GM19035 (cell line): ENCODE results near the gene RACK1.

ENCODE experiments used
- ATAC-seq: cut with Tn5 transposase; IDR thresholded peaks from one replicate; pipeline ENCODE4 v1.9.1; 2021; ENCODE audit not compliant: unreplicated experiment

Gene RACK1

DNA sequence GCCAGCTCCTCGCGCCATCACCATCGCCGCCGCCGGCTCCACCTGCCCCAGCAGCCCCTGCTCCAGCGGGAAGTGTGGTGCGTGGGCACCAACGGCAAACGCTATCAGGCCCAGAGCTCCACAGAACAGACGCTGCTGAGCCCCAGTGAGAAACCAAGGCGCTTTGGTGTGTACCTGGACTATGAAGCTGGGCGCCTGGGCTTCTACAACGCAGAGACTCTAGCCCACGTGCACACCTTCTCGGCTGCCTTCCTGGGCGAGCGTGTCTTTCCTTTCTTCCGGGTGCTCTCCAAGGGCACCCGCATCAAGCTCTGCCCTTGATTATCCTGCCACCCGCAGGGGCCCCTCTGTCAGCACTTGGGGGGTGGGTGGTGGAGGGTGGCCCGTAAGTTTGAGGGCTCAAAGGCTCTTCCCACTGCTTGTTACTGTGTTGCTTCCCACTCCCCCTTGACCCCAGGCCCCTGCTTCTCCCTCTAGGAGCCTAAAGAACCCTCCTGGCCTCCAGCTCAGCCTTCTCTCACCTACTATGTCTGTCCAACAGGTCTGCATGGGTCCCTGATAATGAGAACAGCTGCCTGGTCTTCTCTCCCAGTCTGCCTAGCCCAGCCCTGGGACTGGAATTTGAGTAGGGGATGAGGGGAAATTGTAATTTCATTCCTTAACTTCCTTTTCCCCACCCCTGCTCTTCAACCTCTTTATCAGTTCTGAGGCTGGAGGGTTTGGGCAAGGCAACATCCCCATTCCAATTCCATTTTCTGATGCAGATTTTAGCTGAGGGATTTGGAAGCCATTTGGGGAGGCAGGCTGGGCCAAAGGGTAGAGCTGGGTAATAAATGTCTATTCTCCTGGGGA, 9.0 kb downstream of the RACK1 start:
- no peak for ATAC-seq

DNA sequence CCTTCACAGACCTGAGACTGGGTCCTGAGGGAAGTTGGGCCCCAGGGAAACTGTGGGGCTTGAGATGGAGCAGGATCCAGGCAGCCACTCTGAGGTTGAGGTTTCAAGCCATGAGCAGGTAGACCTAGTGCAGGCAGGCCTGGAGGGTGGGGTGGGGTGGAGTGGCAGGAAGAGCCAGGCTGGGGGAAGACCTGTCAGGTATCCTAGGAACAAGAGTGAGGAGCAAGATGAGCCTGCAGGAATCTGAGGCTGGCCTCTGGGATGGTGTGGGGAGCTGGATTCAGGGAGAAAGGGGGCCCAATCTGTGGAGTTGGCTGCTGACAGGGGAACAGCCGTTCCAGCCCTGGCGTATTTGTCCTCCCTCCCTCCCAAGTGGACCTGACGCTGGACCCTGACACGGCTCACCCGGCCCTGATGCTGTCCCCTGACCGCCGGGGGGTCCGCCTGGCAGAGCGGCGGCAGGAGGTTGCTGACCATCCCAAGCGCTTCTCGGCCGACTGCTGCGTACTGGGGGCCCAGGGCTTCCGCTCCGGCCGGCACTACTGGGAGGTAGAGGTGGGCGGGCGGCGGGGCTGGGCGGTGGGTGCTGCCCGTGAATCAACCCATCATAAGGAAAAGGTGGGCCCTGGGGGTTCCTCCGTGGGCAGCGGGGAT, 9.8 kb downstream of the RACK1 start:
- no peak for ATAC-seq

DNA sequence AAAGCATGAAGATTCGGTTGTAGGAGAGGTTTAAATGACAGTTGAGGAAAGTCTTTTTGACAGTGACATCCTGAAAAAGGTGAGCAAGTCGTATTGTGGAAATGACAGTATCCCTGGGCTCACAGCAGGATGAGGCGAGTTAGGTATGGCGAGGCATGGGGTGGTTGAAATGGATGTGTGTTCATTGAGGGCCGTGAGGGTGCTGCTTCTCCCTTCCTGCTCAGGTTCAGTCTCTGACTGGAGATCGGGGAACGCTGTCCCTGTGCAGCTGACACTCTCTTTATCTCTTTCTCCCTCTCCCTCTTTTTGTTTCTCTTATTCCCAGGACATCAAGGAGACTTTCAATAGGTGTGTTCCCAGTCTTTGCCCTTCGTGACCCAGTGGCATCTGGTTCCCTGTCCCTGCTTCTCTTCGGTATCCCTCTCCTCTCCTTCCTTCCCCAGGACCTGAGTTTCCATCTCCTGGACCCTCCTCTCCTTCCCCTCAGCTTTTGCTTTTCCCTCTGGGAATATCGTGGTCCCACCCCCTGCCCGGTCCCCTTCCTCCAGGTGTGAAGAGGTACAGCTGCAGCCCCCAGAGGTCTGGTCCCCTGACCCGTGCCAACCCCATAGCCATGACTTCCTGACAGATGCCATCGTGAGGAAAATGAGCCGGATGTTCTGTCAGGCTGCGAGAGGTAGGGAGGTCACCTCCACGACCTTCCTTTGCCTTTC, 10.5 kb downstream of the RACK1 start:
- no peak for ATAC-seq

DNA sequence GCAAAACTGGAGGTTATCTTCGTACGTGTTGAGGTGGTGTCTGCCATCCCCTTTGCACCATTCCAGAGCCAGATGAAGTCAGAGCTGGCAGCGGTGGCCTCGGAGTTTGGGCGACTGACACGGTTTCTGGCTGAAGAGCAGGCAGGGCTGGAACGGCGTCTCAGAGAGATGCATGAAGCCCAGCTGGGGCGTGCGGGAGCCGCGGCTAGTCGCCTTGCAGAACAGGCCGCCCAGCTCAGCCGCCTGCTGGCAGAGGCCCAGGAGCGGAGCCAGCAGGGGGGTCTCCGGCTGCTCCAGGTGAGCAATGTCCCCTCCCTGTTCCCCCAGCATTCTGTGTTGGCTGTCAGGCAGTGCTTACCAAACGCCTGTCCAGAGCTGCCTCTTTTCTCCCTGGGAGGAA, 11.1 kb downstream of the RACK1 start:
- ATAC-seq: no peak

DNA sequence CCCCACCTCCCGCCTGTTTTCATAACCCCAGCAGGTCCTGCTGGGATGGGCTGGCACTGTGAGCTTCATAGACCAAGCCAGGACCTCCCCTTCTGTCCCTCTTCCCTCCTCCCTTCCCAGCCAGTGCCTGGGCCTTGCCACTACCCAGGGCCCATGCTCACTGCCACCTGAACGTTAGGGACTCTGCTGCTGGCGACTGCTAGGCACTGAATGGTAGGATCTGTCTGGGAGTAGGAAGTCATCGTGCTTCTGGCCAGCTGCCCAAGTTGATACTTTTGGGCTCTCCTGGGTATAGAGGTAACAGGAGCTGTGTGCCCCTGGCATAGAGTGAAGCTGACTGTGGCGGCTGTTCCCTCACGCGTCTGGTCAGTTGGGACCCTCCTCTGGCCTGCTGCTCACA, 12.3 kb downstream of the RACK1 start:
- ATAC-seq: no peak

DNA sequence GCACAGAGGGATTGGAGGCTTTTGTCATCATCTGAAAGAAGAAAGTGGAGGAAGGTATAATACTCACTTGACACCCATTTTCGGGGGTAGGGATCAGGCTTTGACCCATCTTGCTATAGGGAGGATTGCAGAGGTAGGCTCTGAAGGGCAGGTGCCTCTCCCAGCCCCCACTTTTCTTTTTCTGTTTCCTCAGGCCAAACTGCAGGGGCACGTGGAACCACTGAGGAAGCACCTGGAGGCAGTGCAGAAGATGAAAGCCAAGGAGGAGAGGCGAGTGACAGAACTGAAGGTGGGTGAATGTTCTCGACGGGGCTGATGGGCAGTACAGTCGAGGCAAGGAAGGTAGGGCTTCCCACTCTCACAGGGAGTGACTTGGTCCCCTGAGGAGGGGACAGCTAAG, 13.2 kb downstream of the RACK1 start:
- ATAC-seq: no peak

DNA sequence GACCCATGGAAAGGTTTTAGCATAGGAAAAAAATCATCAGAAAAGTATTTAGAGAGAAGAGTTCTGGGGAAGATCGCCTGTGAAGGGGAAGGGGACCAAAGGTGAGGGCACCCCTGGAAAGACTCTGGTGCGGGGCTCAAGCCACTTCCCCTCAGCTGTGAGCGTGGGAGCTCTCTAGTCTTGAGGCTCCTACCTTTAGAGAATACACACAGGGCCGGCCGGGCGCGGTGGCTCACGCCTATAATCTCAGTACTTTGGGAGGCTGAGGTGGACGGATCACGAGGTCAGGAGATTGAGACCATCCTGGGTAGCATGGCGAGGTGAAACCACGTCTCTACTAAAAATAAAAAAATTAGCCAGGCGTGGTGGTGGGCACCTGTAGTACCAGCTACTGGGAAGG, 13.7 kb downstream of the RACK1 start:
- no peak for ATAC-seq

DNA sequence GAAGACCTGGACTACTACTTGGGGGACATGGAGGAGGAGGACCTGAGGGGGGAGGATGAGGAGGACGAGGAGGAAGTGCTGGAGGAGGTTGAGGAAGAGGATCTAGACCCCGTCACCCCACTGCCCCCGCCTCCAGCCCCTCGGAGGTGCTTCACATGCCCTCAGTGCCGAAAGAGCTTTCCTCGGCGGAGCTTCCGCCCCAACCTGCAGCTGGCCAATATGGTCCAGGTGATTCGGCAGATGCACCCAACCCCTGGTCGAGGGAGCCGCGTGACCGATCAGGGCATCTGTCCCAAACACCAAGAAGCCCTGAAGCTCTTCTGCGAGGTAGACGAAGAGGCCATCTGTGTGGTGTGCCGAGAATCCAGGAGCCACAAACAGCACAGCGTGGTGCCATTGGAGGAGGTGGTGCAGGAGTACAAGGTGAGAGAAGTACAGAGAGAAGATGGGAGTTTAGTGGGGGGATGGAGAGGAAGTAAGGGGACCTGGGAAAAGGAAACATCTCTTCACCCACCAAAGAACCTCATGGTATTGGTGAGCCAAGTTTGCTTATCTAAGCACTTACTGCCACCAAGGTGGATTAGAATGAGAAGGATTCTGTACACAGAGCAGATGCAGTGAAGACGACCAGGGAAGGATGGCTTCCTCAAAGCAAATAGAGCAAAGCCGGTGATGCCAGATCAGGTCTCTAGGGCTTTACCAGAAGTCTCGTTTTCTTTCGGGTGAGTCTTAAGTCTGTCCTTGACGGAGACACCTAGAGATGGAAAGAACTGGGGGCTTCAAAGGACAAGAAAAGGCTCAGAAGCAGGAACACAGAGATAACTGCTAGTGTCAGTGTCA, 19.1 kb downstream of the RACK1 start:
- ATAC-seq: no peak

DNA sequence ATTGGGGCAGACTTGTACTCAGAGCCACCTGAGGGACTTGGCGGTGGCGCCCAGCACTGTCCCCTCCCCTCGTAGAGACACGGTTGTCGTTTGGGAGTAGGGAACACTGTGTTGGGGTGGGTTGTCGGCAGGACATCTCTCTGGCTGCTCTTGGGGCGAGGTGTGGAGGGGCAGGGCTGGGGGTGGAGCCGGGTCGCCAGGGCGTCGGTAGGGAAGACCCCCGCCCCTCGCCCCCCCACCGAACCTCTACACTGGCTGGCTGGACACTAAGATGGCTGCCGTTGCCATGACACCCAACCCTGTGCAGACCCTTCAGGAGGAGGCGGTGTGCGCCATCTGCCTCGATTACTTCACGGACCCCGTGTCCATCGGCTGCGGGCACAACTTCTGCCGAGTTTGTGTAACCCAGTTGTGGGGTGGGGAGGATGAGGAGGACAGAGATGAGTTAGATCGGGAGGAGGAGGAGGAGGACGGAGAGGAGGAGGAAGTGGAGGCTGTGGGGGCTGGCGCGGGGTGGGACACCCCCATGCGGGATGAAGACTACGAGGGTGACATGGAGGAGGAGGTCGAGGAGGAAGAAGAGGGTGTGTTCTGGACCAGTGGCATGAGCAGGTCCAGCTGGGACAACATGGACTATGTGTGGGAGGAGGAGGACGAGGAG, 19.8 kb downstream of the RACK1 start:
- ATAC-seq: peak; percentile 0

DNA sequence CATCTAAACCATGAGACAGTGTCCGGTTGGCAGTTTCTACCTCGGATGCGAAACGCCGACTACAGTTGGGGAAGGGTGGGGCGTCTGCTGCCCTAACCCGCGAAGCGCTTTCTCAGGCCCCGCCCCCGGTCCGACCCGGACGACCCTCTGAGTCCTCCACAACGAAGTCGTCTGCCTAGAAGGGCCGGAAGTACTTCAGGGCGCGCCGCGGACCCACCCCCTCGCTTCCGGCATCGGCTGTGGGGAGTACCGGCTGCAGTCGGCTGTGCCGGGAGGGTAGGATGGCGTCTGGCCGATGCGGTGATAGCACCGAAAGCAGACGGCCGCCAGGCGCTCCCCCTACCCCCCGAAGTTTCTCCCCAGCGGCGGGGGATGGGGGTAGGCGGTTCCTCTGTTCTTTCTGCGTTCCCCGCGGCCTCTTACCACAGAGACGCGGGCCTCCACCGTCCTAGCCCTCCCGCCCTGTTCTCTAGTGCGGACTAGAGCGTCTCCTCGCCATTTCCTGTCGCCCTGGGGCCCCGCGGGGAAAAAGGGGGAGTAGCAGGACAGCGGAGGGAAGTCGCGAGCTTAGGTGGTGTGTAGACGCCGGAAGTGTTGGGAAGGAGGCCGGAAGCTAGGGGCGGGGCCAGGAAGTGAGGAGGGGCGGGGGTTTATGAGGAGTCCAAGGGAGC, 20.5 kb downstream of the RACK1 start, which contains the start of gene TRIM41:
TRIM41 (plus strand) TSS at position 224 of the 671 bp plus-strand sequence. CDS start 719 bp downstream, outside the sequence.
- ATAC-seq: peak; percentile 65

DNA sequence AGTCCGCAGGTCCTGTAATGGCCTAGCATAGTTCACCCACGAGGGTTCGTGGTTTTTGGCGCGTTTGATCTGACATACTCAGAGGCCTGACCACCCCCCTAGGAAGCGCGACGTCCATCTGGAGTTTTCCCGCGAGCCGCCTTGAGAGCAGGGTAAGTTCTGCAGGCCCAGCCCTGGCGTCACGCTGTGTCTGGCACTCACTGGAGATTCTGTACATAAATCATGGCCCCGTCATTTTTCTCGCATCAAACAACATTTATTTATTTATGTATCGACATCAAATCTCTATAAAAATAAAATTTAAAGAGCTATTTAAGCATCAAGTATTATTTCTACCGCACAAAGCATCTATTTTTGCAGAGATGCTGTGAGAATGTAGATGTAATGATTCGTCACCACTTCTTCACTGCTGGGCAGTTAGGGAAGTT, 21.1 kb downstream of the RACK1 start:
- ATAC-seq: no peak

DNA sequence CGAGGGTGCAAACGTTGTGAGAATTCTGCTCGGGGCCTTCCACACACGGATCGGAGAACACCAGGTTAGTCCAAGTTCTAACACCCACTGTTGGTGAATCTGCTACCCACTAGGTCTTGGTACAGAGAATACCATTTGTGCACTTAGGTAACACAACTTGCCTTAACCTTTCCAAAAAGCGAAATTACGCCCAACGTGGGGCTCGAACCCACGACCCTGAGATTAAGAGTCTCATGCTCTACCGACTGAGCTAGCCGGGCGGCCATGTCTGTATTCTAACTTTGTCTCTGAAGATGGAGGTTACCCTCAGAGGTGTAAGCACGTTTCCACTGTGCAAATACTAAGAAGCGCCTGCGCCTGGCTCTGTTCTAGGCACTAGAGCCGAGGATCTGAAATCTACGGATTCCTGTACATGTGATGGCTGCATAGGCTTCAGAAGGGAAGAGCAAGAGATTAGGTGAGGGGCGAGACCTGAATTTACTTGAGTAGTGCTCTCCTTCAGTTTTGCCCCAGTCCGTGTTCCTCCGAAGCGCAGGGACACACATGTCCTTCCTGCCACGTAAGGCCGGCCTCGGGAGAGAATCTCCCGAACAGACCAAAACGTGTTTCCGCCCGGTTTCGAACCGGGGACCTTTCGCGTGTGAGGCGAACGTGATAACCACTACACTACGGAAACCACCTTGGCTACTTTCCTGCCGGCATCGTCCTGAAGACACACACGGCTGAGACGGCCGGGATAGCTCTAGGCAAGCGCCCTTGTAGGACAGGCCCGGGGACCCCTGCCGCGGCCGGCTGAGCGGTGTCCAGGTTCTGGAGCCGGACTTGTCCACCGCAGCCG, 21.7 kb downstream of the RACK1 start:
- peak; percentile 30 for ATAC-seq

DNA sequence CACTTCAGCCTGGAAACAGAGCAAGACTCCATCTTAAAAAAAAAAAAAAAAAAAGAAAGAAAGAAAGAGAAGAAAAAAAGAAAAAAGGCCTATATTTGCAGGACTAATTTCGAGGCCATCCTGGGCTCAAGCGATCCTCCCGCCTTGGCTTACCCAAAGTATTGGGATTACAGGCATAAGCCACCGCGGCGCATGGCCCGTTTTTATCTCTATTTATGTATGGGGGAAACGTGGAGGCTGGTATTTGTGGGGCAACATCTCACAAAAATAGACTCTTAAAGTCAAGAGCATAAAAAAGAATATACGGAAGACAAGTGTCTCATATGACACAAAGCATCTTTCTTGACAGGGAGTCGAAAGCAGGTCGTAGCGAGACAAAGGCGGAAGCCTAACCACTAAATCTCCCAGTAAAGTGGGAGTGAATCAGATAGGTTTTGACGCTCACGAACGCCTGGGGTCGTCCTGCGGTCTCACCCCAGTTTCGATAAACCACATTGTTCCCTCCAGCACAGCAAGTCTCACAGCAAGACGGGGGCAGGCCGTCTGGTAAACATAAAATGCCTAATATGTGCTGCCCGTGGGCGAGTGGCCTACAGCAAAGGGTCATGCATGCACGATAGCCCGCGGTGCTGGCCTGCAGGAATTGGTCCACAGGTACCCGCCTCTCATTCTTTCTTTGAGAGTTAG, 22.5 kb downstream of the RACK1 start:
- ATAC-seq: no peak

DNA sequence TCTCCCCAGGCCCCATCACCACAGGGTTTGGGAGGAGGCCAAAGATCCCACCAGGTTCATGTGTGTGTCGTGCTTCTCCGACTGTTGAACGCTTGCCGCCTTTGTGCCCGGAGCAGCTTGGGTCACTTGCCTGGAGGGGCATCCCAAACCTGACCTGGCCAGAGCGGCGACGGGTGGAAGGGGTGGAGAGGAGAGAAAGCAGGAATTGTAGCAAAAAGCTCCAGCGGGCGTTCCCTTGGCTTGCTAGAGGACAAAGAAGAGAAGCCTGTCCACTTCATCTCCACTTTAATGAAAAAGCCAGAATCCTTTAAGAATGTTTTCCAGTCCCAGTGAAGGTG, 23.6 kb downstream of the RACK1 start:
- ATAC-seq: no peak

DNA sequence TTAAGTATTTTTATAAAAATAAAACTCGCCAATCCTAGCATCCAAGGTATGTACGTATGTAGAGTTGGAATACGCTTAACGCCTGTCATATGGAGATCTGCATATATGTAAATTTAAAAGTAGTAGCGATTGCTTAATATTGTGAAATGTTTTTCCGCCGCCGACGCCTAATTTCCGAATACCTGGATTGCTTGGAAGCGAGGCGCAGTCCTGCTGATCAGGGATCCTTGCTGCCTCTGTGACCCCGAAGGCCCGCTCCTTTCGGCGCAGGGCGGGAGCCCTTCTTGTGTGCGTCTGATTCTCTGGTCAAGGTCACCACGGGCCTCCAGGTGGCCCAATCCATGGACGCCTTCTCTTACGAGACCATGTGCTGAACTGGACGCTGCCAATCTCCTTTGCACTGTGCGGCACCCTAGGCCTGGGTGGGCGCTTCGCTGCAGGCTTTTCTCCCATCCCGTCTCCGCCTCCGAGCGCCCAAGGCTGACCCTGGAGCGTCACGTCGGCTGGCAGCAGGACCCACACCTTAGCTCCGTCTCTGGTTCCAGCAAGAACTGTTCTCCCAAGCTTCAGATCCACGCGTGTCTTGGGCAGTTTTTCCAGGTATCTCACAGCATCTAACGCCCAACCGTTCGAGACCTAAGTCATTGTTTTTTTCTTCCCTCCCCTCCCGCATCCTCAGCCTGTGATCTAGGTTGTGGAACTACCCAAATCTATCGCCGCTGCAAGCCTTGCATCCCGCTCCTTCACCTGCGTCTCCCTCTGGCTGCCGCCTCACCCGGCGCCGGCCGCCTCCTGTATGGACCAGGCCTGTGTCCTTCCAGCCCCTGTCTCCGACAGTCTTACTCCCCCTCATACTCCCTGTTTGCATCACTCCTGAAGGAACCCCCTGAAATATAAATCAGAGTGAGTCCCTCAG, 24.2 kb downstream of the RACK1 start:
- ATAC-seq: no peak

DNA sequence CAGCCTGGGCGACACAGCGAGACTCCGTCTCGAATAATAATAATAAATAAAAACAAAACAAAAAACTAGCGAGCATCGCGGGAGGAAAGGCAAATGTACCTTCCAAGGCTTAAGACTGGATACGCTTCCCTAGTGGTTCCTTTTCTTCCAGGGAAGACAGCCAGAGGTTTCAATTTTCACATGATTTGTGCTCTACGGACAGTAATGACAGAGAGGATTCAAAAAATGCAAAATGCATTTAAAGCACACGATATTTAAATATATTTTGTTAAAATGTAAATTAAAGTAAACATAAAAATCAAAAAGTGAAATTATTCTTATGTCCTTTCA, 24.9 kb downstream of the RACK1 start:
- ATAC-seq: no peak

DNA sequence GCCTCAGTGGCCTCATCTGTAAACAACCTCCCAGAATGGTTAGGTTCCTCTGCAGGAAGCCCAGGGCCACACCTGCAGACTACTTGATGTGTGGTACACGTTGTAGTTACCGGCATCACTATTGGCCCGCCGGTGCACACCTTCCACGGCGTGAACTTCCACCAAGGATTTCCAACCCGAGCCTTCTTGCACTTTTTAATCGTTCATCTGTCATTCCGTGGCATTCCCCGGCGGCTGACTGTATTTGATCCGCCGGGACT, 26.0 kb downstream of the RACK1 start:
- ATAC-seq: peak; percentile 20
